ENCODE data around the gene MCM10.

DNA sequence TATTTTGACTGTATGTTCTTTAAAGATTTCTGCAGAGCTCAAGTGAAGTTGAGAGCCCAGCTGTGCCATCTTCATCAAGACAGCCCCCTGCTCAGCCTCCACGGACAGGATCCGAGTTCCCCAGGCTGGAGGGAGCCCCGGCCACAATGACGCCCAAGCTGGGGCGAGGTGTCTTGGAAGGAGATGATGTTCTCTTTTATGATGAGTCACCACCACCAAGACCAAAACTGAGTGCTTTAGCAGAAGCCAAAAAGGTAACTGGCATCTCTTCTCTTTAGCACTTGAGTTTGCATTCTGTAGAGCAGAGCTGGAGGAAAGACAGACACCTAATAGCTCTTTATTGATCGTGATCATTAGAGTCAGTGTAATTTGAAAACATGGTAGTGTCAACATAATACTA, 33.7 kb downstream of the MCM10 start:
- TF ChIP-seq, protein P1, sequence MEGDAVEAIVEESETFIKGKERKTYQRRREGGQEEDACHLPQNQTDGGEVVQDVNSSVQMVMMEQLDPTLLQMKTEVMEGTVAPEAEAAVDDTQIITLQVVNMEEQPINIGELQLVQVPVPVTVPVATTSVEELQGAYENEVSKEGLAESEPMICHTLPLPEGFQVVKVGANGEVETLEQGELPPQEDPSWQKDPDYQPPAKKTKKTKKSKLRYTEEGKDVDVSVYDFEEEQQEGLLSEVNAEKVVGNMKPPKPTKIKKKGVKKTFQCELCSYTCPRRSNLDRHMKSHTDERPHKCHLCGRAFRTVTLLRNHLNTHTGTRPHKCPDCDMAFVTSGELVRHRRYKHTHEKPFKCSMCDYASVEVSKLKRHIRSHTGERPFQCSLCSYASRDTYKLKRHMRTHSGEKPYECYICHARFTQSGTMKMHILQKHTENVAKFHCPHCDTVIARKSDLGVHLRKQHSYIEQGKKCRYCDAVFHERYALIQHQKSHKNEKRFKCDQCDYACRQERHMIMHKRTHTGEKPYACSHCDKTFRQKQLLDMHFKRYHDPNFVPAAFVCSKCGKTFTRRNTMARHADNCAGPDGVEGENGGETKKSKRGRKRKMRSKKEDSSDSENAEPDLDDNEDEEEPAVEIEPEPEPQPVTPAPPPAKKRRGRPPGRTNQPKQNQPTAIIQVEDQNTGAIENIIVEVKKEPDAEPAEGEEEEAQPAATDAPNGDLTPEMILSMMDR (IDR thresholded peaks at IDR 0.05), result no peak
- TF ChIP-seq EP300 (IDR thresholded peaks at IDR 0.05), result no peak
- TF ChIP-seq POLR2A (IDR thresholded peaks at IDR 0.05), result no peak
